ENCODE data around the gene TRAIP. TPM values are rescaled to one million over a fixed set of nuclear protein-coding genes. Genes with fewer than 3 reads are reported as not detected.

The TRAIP gene
- total and polyA plus RNA-seq, 8 donors: 2.4 to 15.1 (median 11.7) TPM

DNA sequence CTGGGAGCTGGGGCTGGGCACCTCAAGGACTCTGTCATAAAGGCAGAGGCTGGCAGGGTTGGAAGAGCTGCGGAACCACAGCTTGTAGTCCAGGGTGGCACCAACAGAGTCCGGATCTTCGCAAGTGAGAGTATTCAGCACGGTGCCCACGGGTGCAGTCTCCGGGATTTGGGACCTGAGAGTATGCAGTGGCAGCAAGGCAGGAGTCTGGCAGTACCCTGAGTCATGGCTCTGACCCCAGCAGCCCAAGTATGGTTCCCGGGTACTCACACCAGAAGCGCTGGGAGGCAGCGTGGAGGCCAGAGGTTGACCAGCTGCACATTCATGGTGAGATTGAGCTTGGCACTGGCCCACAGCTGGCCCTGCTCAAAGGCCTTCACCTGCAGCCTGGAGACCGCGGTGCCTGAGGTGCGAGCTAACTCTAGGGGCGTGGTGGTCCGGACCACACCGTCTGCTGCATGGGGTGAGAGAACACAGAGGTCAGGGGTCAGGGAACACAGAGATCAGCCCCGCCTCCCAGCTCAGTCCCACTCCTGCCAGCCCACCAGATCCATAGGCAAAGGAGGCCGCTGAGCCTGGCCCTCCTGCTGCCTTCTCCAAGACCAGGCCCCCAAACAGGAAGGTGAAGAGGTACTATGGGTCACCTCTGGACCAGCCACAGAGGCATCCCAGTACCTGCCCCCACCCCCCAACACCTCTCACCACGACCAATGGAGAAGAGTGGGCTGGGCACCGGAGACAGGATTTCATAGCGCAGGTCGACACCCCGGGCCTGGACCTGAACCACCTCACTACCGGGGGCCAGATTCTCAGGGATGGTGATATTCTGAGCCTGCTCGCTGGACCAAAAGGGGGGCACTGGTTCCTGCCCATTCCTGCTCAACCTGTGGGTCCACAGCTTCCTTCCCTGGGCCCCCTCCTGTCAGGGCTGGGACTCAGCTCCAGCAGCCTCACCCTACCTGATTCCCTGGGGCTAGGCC lies 61.1 kb downstream of the TRAIP start:
- Histone ChIP-seq H3K4me3 (no peak overlapping the region), H3K36me3 (no peaks in the 10 kb centered on the region), H3K4me1 (no peaks in the 10 kb centered on the region), H3K9me3 (no peaks in the 10 kb centered on the region), H3K27ac (no peak overlapping the region), H3K27me3 (no peaks in the 10 kb centered on the region)
- DNase-seq: no peak
- TF ChIP-seq, protein P1, sequence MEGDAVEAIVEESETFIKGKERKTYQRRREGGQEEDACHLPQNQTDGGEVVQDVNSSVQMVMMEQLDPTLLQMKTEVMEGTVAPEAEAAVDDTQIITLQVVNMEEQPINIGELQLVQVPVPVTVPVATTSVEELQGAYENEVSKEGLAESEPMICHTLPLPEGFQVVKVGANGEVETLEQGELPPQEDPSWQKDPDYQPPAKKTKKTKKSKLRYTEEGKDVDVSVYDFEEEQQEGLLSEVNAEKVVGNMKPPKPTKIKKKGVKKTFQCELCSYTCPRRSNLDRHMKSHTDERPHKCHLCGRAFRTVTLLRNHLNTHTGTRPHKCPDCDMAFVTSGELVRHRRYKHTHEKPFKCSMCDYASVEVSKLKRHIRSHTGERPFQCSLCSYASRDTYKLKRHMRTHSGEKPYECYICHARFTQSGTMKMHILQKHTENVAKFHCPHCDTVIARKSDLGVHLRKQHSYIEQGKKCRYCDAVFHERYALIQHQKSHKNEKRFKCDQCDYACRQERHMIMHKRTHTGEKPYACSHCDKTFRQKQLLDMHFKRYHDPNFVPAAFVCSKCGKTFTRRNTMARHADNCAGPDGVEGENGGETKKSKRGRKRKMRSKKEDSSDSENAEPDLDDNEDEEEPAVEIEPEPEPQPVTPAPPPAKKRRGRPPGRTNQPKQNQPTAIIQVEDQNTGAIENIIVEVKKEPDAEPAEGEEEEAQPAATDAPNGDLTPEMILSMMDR (IDR thresholded peaks at IDR 0.05): no peak
- intact Hi-C loops (cut with DNase I): no loop called here
- no peak for ATAC-seq

- H3K9me3 ChIP-seq: no peaks in the 10 kb centered on the region
- H3K4me3 ChIP-seq: no peak overlapping the region
- no peaks in the 10 kb centered on the region for H3K36me3 ChIP-seq
- intact Hi-C loops (cut with DNase I): no loop called here
- H3K27ac ChIP-seq: no peak overlapping the region
- no peaks in the 10 kb centered on the region for H3K27me3 ChIP-seq
- TF ChIP-seq, protein P1 (IDR thresholded peaks at IDR 0.05): no peak
- no peaks in the 10 kb centered on the region for H3K4me1 ChIP-seq
- no peak for ATAC-seq
- DNase-seq: no peak
Measured at GRCh38 chr3:49794431-49794830, 61.9 kb downstream of the TRAIP start.

DNA sequence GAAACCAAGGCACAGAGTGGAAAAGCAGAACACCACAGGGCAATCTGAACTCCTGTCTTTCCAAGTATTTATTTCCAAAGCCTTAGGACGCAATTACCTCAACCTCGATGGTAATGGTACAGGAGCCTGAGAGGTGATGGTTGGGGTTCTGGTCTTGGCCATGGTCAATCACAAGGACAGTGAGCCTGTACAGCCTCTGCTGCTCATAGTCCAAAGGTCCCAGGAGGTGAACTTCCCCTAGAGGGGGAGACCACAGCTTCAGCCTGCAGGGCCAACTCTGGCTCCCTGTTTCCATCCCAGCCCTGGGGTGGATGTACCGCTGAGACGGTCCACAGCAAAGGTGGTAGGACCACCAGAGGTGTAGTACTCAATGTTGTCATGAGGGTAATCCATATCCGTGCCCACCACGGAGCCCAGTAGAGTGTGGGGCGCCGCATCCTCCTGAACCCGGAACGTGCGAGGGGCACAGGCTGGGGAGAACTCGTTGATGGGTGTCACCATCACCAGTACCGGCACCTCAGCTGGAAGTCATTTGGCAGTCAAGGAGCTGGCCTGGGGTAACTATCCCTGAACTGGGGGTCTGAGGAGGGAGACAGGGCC lies 62.8 kb downstream of the TRAIP start:
- no peaks in the 10 kb centered on the region for H3K4me1 ChIP-seq
- no peaks in the 10 kb centered on the region for H3K9me3 ChIP-seq
- H3K4me3 ChIP-seq: no peak overlapping the region
- H3K36me3 ChIP-seq: no peaks in the 10 kb centered on the region
- DNase-seq: no peak
- no peak overlapping the region for H3K27ac ChIP-seq
- no peaks in the 10 kb centered on the region for H3K27me3 ChIP-seq
- TF ChIP-seq, protein P1 (IDR thresholded peaks at IDR 0.05): no peak
- ATAC-seq: no peak
- intact Hi-C loops (cut with DNase I): no loop called here

DNA sequence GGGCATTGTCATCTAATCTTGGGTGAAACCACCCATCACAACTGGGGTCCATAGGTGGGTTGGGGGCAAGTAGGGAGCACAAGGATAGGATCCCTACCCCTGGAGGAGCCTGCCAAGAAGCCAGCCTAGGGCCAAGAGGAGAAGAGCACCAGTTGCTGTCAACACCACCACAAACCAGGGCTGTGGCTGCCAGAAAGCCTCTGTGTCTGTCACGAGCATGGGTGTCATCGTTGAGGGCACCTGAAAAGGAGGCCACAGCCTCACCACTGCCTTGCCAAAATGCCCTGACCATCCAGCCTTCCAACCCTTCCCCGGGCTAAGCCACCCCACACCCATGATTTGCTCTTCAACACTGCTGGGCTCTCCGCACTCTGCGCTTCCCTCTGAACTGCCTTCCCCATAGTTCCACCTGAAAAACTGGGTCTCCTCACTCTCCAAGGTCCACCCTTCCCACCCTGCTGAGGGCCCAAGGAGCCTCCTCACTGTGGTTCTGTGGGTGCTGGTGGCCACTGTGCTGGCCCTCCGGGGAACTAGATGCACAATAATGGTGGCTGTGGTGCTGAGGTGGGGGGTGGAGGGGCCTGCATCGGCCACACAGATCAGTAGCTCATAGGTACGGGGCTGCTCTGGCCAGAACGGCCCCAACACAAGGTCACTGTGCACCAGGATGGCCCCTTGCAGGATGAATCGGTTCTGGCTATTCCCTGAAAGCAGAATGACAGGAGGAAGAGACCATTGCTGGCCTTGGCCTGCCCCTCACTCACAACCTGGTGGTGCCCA lies 63.8 kb downstream of the TRAIP start:
- no peak for ATAC-seq
- H3K4me1 ChIP-seq: no peaks in the 10 kb centered on the region
- H3K27me3 ChIP-seq: no peaks in the 10 kb centered on the region
- no peak overlapping the region for H3K27ac ChIP-seq
- no peaks in the 10 kb centered on the region for H3K36me3 ChIP-seq
- H3K4me3 ChIP-seq: no peak overlapping the region
- TF ChIP-seq, protein P1 (IDR thresholded peaks at IDR 0.05): no peak
- no peak for DNase-seq
- no peaks in the 10 kb centered on the region for H3K9me3 ChIP-seq
- intact Hi-C loops (cut with DNase I): no loop called here
